Activated naive CD4-positive, alpha-beta T cell treated with anti-CD3 and anti-CD28 coated beads for 36 hours (primary cell): Measurements from ENCODE around the gene WDPCP. TPM values are rescaled to one million over a fixed set of nuclear protein-coding genes. Genes with fewer than 3 reads are reported as not detected.
"Not testable (repeated sequence)": the region's sequence is repeated elsewhere in the genome, so short reads cannot be mapped to it uniquely, and the experiment has no call there.

Experiments used
- CTCF ChIA-PET: fragments of 350-600 bp; sonication (Branson Sonifier 250); formaldehyde crosslinking; loops from one replicate; lab custom pipeline; 2021; ENCODE audit warnings: antibody characterized with exemption; lab: Charles Lee
- DNase-seq: peaks from one replicate; pipeline ENCODE4 v3.0.0-alpha.2; 2020
- H3K27ac Mint-ChIP-seq: one replicate; pipeline ENCODE4 v1.8.0; 2021; ENCODE audit warnings: mild to moderate bottlenecking, mixed read lengths
- H3K27me3 Mint-ChIP-seq: one replicate; pipeline ENCODE4 v1.8.0; 2021; ENCODE audit warnings: low read depth, mixed read lengths
- H3K36me3 Mint-ChIP-seq: one replicate; pipeline ENCODE4 v1.8.0; 2021; ENCODE audit warnings: low read depth, mixed read lengths
- H3K4me1 Mint-ChIP-seq: one replicate; pipeline ENCODE4 v1.8.0; 2021; ENCODE audit warnings: low read depth, mixed read lengths
- H3K4me3 Mint-ChIP-seq: one replicate; pipeline ENCODE4 v1.8.0; 2021; ENCODE audit warnings: mild to moderate bottlenecking, moderate library complexity, mixed read lengths
- H3K9me3 Mint-ChIP-seq: one replicate; pipeline ENCODE4 v1.8.0; 2021; ENCODE audit warnings: mixed read lengths
- intact Hi-C: fragments of 100-400 bp; cut with micrococcal nuclease; formaldehyde crosslinking; loops from one replicate; pipeline ENCODE4 v1.15.1; 2023
- total RNA-seq, 2 experiments: library from RNA; stranded (reverse); gene quantifications; one replicate each; pipeline ENCODE4 v1.2.3, GENCODE V29; 2021

Gene WDPCP
- 1 to 10 TPM; 5.6 to 5.7 TPM for total RNA-seq

- Mint-ChIP-seq H3K27ac (peak within 1 kb of the TSS; percentile 94), H3K4me3 (peak within 1 kb of the TSS; percentile 99), H3K9me3 (no peaks in the 10 kb centered on the region), H3K4me1 (peaks cover 31% of the 10 kb centered on the region), H3K27me3 (no peaks in the 10 kb centered on the region), H3K36me3 (peaks cover 8% of the 10 kb centered on the region)
- CTCF ChIA-PET, result interaction anchor here (0.6 to 1.5 kb wide), 2 partner anchors 102 to 272 kb away, joined by 3 to 7 read pairs; no protein-coding TSS in a partner anchor
- DNase-seq, result peak; percentile 95
- intact Hi-C loops, result loop anchor here (1.0 to 10.0 kb wide), 20 partner anchors 67 to 1826 kb away; partner anchors contain the start of genes AFTPH, CEP68, EHBP1 and FAM161A
Observed at GRCh38 chr2:63588385-63589147, at the start of gene WDPCP, which contains the start of gene MDH1. TSS of gene WDPCP (minus strand) at chr2:63588477. CDS start at chr2:63588271, 206 bp downstream. TSS of gene MDH1 (plus strand) at chr2:63588963. CDS start at chr2:63589044, 81 bp downstream.

- intact Hi-C loops, result no loop called here
- no peaks in the 10 kb centered on the region for H3K4me1 Mint-ChIP-seq
- DNase-seq, result no peak
- H3K27ac Mint-ChIP-seq, result no peak overlapping the region
- no peak overlapping the region for H3K4me3 Mint-ChIP-seq
- H3K36me3 Mint-ChIP-seq, result no peaks in the 10 kb centered on the region
- H3K9me3 Mint-ChIP-seq, result peaks cover 22% of the 10 kb centered on the region
- CTCF ChIA-PET, result no interaction called here
- H3K27me3 Mint-ChIP-seq, result peaks cover 2% of the 10 kb centered on the region
Observed at GRCh38 chr2:63632382-63632781, 44.1 kb upstream of the WDPCP start.

GRCh38 chr2:63631501-63631900 is 43.2 kb upstream of the WDPCP start:
- H3K36me3 Mint-ChIP-seq, result no peaks in the 10 kb centered on the region
- no peak overlapping the region for H3K4me3 Mint-ChIP-seq
- intact Hi-C loops, result no loop called here
- CTCF ChIA-PET, result interaction anchor here (0.7 kb wide), 1 partner anchor 13 kb away, joined by 3 read pairs; no protein-coding TSS in a partner anchor
- no peak for DNase-seq
- H3K9me3 Mint-ChIP-seq, result peaks cover 22% of the 10 kb centered on the region
- H3K27me3 Mint-ChIP-seq, result peaks cover 2% of the 10 kb centered on the region
- no peak overlapping the region for H3K27ac Mint-ChIP-seq
- H3K4me1 Mint-ChIP-seq, result no peaks in the 10 kb centered on the region

- Mint-ChIP-seq H3K9me3 (peaks cover 15% of the 10 kb centered on the region), H3K27ac (no peak overlapping the region), H3K4me1 (no peaks in the 10 kb centered on the region), H3K27me3 (peaks cover 3% of the 10 kb centered on the region), H3K36me3 (no peaks in the 10 kb centered on the region), H3K4me3 (no peak overlapping the region)
- intact Hi-C loops, result no loop called here
- CTCF ChIA-PET, result interaction anchor here (0.6 kb wide), 1 partner anchor 273 kb away, joined by 3 read pairs; no protein-coding TSS in a partner anchor
- DNase-seq, result no peak
Observed at GRCh38 chr2:63628403-63628942, 40.2 kb upstream of the WDPCP start.

GRCh38 chr2:63627866-63628265 is 39.6 kb upstream of the WDPCP start:
- Mint-ChIP-seq H3K27me3 (peaks cover 3% of the 10 kb centered on the region), H3K36me3 (no peaks in the 10 kb centered on the region), H3K4me3 (no peak overlapping the region), H3K4me1 (no peaks in the 10 kb centered on the region), H3K27ac (no peak overlapping the region), H3K9me3 (peaks cover 13% of the 10 kb centered on the region)
- CTCF ChIA-PET, result interaction anchor here (0.6 kb wide), 1 partner anchor 274 kb away, joined by 3 read pairs; no protein-coding TSS in a partner anchor
- intact Hi-C loops, result no loop called here
- no peak for DNase-seq

GRCh38 chr2:63623763-63624162 is 35.5 kb upstream of the WDPCP start:
- intact Hi-C loops, H3K27ac Mint-ChIP-seq, DNase-seq, H3K9me3 Mint-ChIP-seq, H3K4me3 Mint-ChIP-seq, H3K36me3 Mint-ChIP-seq, H3K4me1 Mint-ChIP-seq: not testable (repeated sequence)
- CTCF ChIA-PET, result interaction anchor here (0.6 kb wide), 1 partner anchor 199 kb away, joined by 3 read pairs; no protein-coding TSS in a partner anchor
- H3K27me3 Mint-ChIP-seq, result peaks cover 10% of the 10 kb centered on the region

- Mint-ChIP-seq H3K27ac (no peak overlapping the region), H3K9me3 (no peaks in the 10 kb centered on the region), H3K4me1 (no peaks in the 10 kb centered on the region), H3K27me3 (peaks cover 10% of the 10 kb centered on the region), H3K36me3 (no peaks in the 10 kb centered on the region), H3K4me3 (no peak overlapping the region)
- intact Hi-C loops, result no loop called here
- no peak for DNase-seq
- CTCF ChIA-PET, result no interaction called here
Observed at GRCh38 chr2:63622751-63623150, 34.5 kb upstream of the WDPCP start.

- CTCF ChIA-PET, result no interaction called here
- DNase-seq, result no peak
Observed at GRCh38 chr2:63619328-63619727, 31.1 kb upstream of the WDPCP start.

GRCh38 chr2:63617366-63617765 is 29.1 kb upstream of the WDPCP start:
- intact Hi-C loops, result no loop called here
- CTCF ChIA-PET, result no interaction called here
- no peaks in the 10 kb centered on the region for H3K9me3 Mint-ChIP-seq
- H3K27me3 Mint-ChIP-seq, result peaks cover 11% of the 10 kb centered on the region
- no peak for DNase-seq
- H3K4me3 Mint-ChIP-seq, result no peak overlapping the region
- H3K4me1 Mint-ChIP-seq, result no peaks in the 10 kb centered on the region
- no peak overlapping the region for H3K27ac Mint-ChIP-seq
- H3K36me3 Mint-ChIP-seq, result no peaks in the 10 kb centered on the region

More at GRCh38 chr2:63619328-63619727, 31.1 kb upstream of the WDPCP start:
- no peaks in the 10 kb centered on the region for H3K36me3 Mint-ChIP-seq
- no peak overlapping the region for H3K4me3 Mint-ChIP-seq
- H3K27me3 Mint-ChIP-seq, result peaks cover 7% of the 10 kb centered on the region
- no peaks in the 10 kb centered on the region for H3K9me3 Mint-ChIP-seq
- no peak overlapping the region for H3K27ac Mint-ChIP-seq
- intact Hi-C loops, result no loop called here
- H3K4me1 Mint-ChIP-seq, result no peaks in the 10 kb centered on the region

GRCh38 chr2:63614983-63615945 is 27.0 kb upstream of the WDPCP start:
- no peaks in the 10 kb centered on the region for H3K9me3 Mint-ChIP-seq
- no peak overlapping the region for H3K4me3 Mint-ChIP-seq
- H3K4me1 Mint-ChIP-seq, result no peaks in the 10 kb centered on the region
- intact Hi-C loops, result no loop called here
- peaks cover 10% of the 10 kb centered on the region for H3K27me3 Mint-ChIP-seq
- H3K36me3 Mint-ChIP-seq, result no peaks in the 10 kb centered on the region
- DNase-seq, result no peak
- CTCF ChIA-PET, result no interaction called here
- no peak overlapping the region for H3K27ac Mint-ChIP-seq

- Mint-ChIP-seq H3K9me3 (no peaks in the 10 kb centered on the region), H3K4me3 (no peak overlapping the region), H3K36me3 (no peaks in the 10 kb centered on the region), H3K27ac (no peak overlapping the region), H3K27me3 (peaks cover 7% of the 10 kb centered on the region), H3K4me1 (no peaks in the 10 kb centered on the region)
- CTCF ChIA-PET, result no interaction called here
- intact Hi-C loops, result no loop called here
- DNase-seq, result no peak
Observed at GRCh38 chr2:63614448-63614968, 26.2 kb upstream of the WDPCP start.
